ENCODE results near the gene SOCS3.

SOCS3 gene

DNA sequence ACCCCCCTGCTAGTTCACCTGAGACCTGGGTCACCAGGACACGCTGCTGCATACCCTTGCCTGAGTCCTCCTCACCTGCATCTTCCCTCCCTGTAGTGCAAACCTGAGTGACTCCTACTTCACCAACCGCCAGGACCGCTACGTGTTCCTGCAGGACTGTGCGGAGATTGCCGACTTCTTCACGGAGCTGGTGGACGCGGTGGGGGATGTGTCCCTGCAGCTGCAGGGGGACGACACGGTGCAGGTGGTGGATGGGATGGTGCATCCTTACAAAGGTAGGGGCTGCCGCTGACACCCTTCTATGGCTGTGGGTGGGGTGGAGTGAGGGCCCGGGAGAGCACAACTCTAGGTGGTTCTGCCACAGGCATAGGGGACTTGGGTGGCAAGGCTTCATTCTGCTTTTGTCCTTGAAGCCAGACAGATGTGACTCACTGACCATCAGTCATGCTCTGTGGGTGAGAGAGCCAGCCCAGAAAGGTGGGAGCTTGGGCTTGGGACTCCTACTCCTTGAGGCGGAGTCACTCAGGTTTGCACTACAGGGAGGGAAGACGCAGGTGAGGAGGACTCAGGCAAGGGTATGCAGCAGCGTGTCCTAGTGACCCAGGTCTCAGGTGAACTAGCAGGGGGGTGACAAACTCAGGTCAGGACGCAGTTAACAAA, 40.8 kb upstream of the SOCS3 start:
- no peak for TF ChIP-seq TAF1 (IDR thresholded peaks at IDR 0.05; ENCODE audit: low read depth, low read length)
- no peak for TF ChIP-seq POLR2AphosphoS5 (IDR thresholded peaks at IDR 0.05; ENCODE audit: low read depth, low read length)
- TF ChIP-seq SPI1 (IDR thresholded peaks at IDR 0.05; ENCODE audit: low read depth, low read length): no peak
- TF ChIP-seq POLR2A (IDR thresholded peaks at IDR 0.05; ENCODE audit: low read depth, low read length): no peak
- no peak for TF ChIP-seq PAX5 (IDR thresholded peaks at IDR 0.05; ENCODE audit: insufficient read depth, low read length, severe bottlenecking)
- TF ChIP-seq POU2F2 (IDR thresholded peaks at IDR 0.05; ENCODE audit: low read depth, low read length): no peak
- FAIRE-seq (no peak), DNase-seq (ENCODE audit: insufficient read length, low spot score) (no peak)

DNA sequence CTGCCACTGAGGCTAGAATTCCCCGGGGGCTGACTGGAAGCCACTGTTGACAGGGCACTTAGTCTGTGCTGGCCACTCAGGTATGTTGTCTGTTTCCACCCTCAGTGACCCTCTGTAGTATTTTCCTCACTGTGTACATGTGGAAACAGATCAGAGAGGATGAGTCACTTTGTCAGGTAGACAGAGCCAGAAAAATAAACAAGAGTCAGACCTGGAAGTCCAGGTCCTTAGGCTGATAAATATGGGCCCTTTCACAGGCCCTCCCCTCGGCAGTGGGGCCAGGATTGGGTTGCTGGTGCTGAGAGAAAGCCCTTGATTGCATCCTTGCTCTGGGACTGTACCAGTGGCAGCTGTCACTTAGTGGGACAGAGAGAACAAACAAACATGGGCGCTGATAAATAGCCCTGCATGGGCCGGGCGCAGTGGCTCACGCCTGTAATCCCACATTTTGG, 39.8 kb upstream of the SOCS3 start:
- FAIRE-seq (no peak), DNase-seq (ENCODE audit: insufficient read length, low spot score) (no peak)
- TF ChIP-seq SPI1 (IDR thresholded peaks at IDR 0.05; ENCODE audit: low read depth, low read length) (no peak), POLR2A (IDR thresholded peaks at IDR 0.05; ENCODE audit: low read depth, low read length) (no peak), POU2F2 (IDR thresholded peaks at IDR 0.05; ENCODE audit: low read depth, low read length) (no peak), TAF1 (IDR thresholded peaks at IDR 0.05; ENCODE audit: low read depth, low read length) (no peak), POLR2AphosphoS5 (IDR thresholded peaks at IDR 0.05; ENCODE audit: low read depth, low read length) (no peak), PAX5 (IDR thresholded peaks at IDR 0.05; ENCODE audit: insufficient read depth, low read length, severe bottlenecking) (no peak)

DNA sequence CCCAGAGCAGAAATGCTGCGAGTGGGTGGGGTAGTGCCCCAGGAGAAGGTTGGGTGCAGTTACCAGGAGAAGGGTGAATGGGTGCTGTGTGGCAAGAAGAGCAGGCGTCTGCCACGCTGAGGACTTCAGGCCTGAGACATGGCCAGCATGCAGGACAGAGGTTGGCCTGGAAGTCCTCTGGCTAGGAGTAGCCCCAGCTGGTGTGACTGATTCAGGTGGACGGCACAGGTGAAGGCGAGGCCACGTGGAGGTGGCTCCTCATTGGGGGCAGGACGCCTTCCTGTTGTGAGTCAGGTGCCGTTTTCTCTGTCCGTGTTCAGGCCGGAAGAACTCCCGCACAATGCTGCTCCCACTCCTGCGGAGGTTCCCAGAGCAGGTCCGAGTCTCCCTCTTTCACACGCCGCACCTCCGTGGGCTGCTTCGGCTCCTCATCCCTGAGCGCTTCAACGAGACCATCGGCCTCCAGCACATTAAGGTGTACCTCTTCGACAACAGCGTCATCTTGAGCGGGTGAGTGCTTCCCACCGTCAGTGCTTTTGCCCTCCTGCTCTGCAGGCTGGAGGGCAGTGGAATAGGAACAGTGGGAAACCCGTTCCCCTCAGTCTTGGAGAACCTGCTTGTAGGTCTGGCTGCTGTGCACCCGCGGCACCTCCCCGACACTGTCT, 39.3 kb upstream of the SOCS3 start:
- FAIRE-seq: no peak
- TF ChIP-seq POU2F2 (IDR thresholded peaks at IDR 0.05; ENCODE audit: low read depth, low read length) (no peak), POLR2AphosphoS5 (IDR thresholded peaks at IDR 0.05; ENCODE audit: low read depth, low read length) (no peak), TAF1 (IDR thresholded peaks at IDR 0.05; ENCODE audit: low read depth, low read length) (no peak), SPI1 (IDR thresholded peaks at IDR 0.05; ENCODE audit: low read depth, low read length) (no peak), PAX5 (IDR thresholded peaks at IDR 0.05; ENCODE audit: insufficient read depth, low read length, severe bottlenecking) (no peak), POLR2A (IDR thresholded peaks at IDR 0.05; ENCODE audit: low read depth, low read length) (no peak)
- DNase-seq (ENCODE audit: insufficient read length, low spot score): no peak

DNA sequence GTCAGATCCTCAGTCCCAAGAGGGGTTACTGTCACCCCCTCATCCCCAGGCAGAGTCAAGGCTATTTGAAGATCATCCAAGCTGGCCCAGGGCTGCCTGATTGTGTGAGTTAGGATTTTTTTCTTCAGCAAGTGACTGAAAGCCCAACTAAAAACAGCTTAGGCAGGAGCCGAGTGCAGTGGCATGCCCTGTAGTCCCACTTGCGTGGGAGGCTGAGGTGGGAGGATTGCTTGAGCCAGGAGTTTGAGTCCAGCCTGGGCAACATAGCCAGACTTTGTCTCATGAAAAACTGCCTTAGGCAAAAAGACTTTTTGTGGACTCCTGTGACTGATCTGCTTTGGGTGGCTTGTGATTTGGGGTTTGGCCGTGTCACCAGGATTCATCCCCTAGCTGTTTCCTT, 38.5 kb upstream of the SOCS3 start:
- no peak for FAIRE-seq
- no peak for DNase-seq (ENCODE audit: insufficient read length, low spot score)
- TF ChIP-seq SPI1 (IDR thresholded peaks at IDR 0.05; ENCODE audit: low read depth, low read length) (no peak), PAX5 (IDR thresholded peaks at IDR 0.05; ENCODE audit: insufficient read depth, low read length, severe bottlenecking) (no peak), POLR2AphosphoS5 (IDR thresholded peaks at IDR 0.05; ENCODE audit: low read depth, low read length) (no peak), TAF1 (IDR thresholded peaks at IDR 0.05; ENCODE audit: low read depth, low read length) (no peak), POU2F2 (IDR thresholded peaks at IDR 0.05; ENCODE audit: low read depth, low read length) (no peak), POLR2A (IDR thresholded peaks at IDR 0.05; ENCODE audit: low read depth, low read length) (no peak)

DNA sequence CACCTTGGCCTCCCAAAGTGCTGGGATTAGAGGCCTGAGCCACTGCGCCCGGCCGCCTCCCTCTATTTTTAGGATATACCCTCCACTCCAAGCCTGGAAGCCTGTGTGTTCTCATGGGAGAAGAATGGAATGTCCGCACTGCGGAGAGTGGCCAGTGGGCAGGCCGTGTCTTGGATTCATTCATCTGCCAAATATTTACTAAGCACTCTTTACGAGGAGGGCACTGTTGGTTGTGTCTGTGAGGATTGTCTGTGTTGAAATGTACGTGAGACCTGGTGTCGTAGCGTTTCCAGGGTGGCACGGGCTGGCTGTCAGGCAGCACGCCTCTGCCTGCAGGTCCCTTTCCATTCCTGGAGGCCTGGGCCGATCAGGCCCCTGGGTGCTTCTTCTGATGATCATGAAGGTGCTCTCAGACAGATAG, 37.8 kb upstream of the SOCS3 start:
- DNase-seq (ENCODE audit: insufficient read length, low spot score) (no peak), FAIRE-seq (no peak)
- TF ChIP-seq SPI1 (IDR thresholded peaks at IDR 0.05; ENCODE audit: low read depth, low read length) (no peak), TAF1 (IDR thresholded peaks at IDR 0.05; ENCODE audit: low read depth, low read length) (no peak), POU2F2 (IDR thresholded peaks at IDR 0.05; ENCODE audit: low read depth, low read length) (no peak), POLR2AphosphoS5 (IDR thresholded peaks at IDR 0.05; ENCODE audit: low read depth, low read length) (no peak), PAX5 (IDR thresholded peaks at IDR 0.05; ENCODE audit: insufficient read depth, low read length, severe bottlenecking) (no peak), POLR2A (IDR thresholded peaks at IDR 0.05; ENCODE audit: low read depth, low read length) (no peak)

DNA sequence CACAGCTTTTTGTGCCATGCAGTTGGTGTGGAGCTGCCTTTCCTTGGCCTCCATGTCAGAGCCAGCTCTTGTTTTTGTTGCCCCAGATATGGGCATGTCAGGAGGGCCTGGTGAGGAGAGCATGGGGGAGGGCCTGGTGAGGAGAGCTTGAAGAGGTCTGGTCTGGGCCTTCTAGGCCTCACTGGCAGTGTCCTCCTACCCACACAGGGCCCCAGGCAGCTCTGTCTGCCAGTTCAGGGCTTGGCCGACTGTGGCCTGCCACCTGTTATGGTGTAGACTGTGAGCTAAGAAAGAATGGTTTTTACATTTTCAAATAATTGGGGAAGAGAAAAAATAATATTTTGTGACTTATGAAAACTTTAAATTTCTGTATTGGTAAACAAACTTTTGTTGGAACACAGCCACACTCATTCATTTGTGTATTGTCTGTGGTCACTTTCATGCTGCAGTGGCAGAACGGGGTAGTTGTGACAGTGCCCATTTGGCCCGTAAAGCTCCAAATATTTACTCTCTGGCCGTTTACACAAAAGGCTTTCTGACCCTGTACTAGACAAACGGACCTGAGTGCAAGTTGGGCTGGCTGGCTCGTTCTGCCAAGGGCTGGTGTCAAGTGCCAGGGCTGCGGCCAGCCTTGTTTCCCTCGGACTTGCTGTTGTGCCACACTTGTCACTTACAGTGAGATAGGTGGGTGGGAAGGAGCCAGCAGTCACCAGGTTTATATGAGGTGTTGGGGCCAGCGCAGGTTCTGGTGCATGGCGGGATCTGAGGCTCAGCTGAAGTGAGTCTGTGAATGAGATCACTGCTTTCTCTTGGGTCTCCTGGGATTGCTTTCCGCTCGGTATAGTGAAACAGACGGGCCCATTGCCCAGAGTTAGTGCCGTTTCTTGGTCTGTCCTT, 36.8 kb upstream of the SOCS3 start:
- no peak for FAIRE-seq
- TF ChIP-seq PAX5 (IDR thresholded peaks at IDR 0.05; ENCODE audit: insufficient read depth, low read length, severe bottlenecking) (no peak), POLR2A (IDR thresholded peaks at IDR 0.05; ENCODE audit: low read depth, low read length) (no peak), TAF1 (IDR thresholded peaks at IDR 0.05; ENCODE audit: low read depth, low read length) (no peak), POU2F2 (IDR thresholded peaks at IDR 0.05; ENCODE audit: low read depth, low read length) (no peak), SPI1 (IDR thresholded peaks at IDR 0.05; ENCODE audit: low read depth, low read length) (no peak), POLR2AphosphoS5 (IDR thresholded peaks at IDR 0.05; ENCODE audit: low read depth, low read length) (no peak)
- DNase-seq (ENCODE audit: insufficient read length, low spot score): no peak

DNA sequence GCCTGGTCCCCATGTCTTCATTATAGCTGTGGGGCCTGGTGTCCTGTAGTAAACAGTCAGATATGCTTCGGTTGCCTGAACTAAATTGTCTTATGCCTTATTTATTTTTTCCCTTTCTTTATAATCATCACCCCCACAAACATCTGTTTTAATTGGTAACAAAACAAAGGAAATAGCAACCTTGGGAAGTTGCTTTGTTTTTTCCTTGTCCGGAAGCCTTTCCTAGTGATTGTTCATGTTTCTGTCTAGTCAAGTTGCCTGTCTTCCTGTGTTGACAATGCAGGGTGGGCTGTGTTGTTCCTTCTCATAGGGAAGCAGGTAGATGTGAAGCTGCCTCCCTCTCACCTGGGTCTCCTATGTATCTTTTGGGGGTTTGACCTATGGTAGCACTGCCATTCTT, 35.3 kb upstream of the SOCS3 start:
- no peak for FAIRE-seq
- no peak for DNase-seq (ENCODE audit: insufficient read length, low spot score)
- TF ChIP-seq POLR2AphosphoS5 (IDR thresholded peaks at IDR 0.05; ENCODE audit: low read depth, low read length): no peak
- no peak for TF ChIP-seq SPI1 (IDR thresholded peaks at IDR 0.05; ENCODE audit: low read depth, low read length)
- no peak for TF ChIP-seq TAF1 (IDR thresholded peaks at IDR 0.05; ENCODE audit: low read depth, low read length)
- no peak for TF ChIP-seq POLR2A (IDR thresholded peaks at IDR 0.05; ENCODE audit: low read depth, low read length)
- TF ChIP-seq PAX5 (IDR thresholded peaks at IDR 0.05; ENCODE audit: insufficient read depth, low read length, severe bottlenecking): no peak
- TF ChIP-seq POU2F2 (IDR thresholded peaks at IDR 0.05; ENCODE audit: low read depth, low read length): no peak

DNA sequence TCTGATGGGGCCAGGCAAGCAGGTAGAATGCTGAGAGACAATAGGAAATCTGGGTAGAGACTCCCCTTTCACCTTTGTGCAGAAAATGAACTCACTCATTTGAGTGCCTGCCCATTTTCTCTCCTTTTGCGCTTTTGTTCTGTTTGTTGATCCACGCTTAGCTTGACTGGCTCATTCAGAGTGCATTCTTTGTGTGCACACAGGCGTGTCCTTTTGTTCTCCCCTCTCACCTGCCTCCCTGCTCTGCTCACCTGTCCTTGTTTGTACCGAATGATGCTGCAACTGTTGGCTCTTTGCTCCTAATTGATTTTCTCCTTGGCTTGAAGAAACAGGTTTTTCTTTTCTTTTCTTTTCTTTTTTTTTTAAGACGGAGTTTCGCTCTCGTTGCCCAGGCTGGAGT, 34.3 kb upstream of the SOCS3 start:
- FAIRE-seq (no peak), DNase-seq (ENCODE audit: insufficient read length, low spot score) (no peak)
- no peak for TF ChIP-seq SPI1 (IDR thresholded peaks at IDR 0.05; ENCODE audit: low read depth, low read length)
- no peak for TF ChIP-seq TAF1 (IDR thresholded peaks at IDR 0.05; ENCODE audit: low read depth, low read length)
- TF ChIP-seq PAX5 (IDR thresholded peaks at IDR 0.05; ENCODE audit: insufficient read depth, low read length, severe bottlenecking): no peak
- TF ChIP-seq POU2F2 (IDR thresholded peaks at IDR 0.05; ENCODE audit: low read depth, low read length): no peak
- no peak for TF ChIP-seq POLR2AphosphoS5 (IDR thresholded peaks at IDR 0.05; ENCODE audit: low read depth, low read length)
- TF ChIP-seq POLR2A (IDR thresholded peaks at IDR 0.05; ENCODE audit: low read depth, low read length): no peak

Measured in GM12891 (cell line).